Activated CD8-positive, alpha-beta memory T cell treated with anti-CD3 and anti-CD28 coated beads for 48 hours (primary cell): Measurements from ENCODE around the gene BBLN.
A peak's percentile ranks its signal among the peaks of the same experiment; 100 is the strongest.
"Not testable (repeated sequence)": the region's sequence is repeated elsewhere in the genome, so short reads cannot be mapped to it uniquely, and the experiment has no call there.

Experiments used
- DNase-seq, 3 experiments: peaks; one replicate each; pipeline ENCODE4 v3.0.0-alpha.2; 2020; ENCODE audit warnings: low read depth in 2 of 3, low spot score in 2 of 3

The BBLN gene

GRCh38 chr9:128124451-128124850 lies 35.6 kb upstream of the BBLN start:
- DNase-seq = no peak

GRCh38 chr9:128124873-128125579 lies 35.0 kb upstream of the BBLN start:
- peak in 1 of 3 experiments; percentile 18 for DNase-seq

GRCh38 chr9:128125580-128126354 lies 34.3 kb upstream of the BBLN start:
- DNase-seq = no peak

GRCh38 chr9:128127568-128127989 lies 32.5 kb upstream of the BBLN start, which contains the start of gene PTGES2:
Gene PTGES2, minus strand, starts transcription at chr9:128127729. Its CDS starts 12 bp downstream, at chr9:128127717.
- DNase-seq = peak; percentile 60 to 69 (median 63)

- peak; percentile 71 to 88 (median 76) for DNase-seq
Observed at GRCh38 chr9:128127990-128128835, 31.9 kb upstream of the BBLN start.

GRCh38 chr9:128128836-128129590 lies 31.1 kb upstream of the BBLN start:
- DNase-seq = no peak

- not testable (repeated sequence) for DNase-seq
Observed at GRCh38 chr9:128129976-128130590, 30.0 kb upstream of the BBLN start.

- DNase-seq = not testable (repeated sequence)
Observed at GRCh38 chr9:128130651-128131050, 29.4 kb upstream of the BBLN start.

- DNase-seq = not testable (repeated sequence)
Observed at GRCh38 chr9:128131346-128131745, 28.7 kb upstream of the BBLN start.

- DNase-seq = not testable (repeated sequence)
Observed at GRCh38 chr9:128132139-128132538, 27.9 kb upstream of the BBLN start.

GRCh38 chr9:128135561-128135960 lies 24.5 kb upstream of the BBLN start:
- not testable (repeated sequence) for DNase-seq

GRCh38 chr9:128136816-128137793 lies 23.0 kb upstream of the BBLN start:
- DNase-seq = no peak

GRCh38 chr9:128138001-128138400 lies 22.1 kb upstream of the BBLN start:
- DNase-seq = no peak

- DNase-seq = no peak
Observed at GRCh38 chr9:128139621-128140020, 20.4 kb upstream of the BBLN start.

GRCh38 chr9:128141604-128142003 lies 18.5 kb upstream of the BBLN start:
- DNase-seq = no peak

- no peak for DNase-seq
Observed at GRCh38 chr9:128142061-128142460, 18.0 kb upstream of the BBLN start.

- DNase-seq = no peak
Observed at GRCh38 chr9:128142596-128142995, 17.5 kb upstream of the BBLN start.

- no peak for DNase-seq
Observed at GRCh38 chr9:128143525-128144238, 16.4 kb upstream of the BBLN start.
